Stimulated activated CD4-positive, alpha-beta T cell treated with anti-CD3 and anti-CD28 coated beads, TNF-alpha, amount 100 ng/mL, for 48 hours (primary cell): ENCODE measurements around the gene SIRT7.

Source experiments
- DNase-seq, 3 donors: peaks; one replicate each; pipeline ENCODE4 v3.0.0-alpha.2; 2020; ENCODE audit warnings: low read depth in 3 of 3

SIRT7 gene

DNA sequence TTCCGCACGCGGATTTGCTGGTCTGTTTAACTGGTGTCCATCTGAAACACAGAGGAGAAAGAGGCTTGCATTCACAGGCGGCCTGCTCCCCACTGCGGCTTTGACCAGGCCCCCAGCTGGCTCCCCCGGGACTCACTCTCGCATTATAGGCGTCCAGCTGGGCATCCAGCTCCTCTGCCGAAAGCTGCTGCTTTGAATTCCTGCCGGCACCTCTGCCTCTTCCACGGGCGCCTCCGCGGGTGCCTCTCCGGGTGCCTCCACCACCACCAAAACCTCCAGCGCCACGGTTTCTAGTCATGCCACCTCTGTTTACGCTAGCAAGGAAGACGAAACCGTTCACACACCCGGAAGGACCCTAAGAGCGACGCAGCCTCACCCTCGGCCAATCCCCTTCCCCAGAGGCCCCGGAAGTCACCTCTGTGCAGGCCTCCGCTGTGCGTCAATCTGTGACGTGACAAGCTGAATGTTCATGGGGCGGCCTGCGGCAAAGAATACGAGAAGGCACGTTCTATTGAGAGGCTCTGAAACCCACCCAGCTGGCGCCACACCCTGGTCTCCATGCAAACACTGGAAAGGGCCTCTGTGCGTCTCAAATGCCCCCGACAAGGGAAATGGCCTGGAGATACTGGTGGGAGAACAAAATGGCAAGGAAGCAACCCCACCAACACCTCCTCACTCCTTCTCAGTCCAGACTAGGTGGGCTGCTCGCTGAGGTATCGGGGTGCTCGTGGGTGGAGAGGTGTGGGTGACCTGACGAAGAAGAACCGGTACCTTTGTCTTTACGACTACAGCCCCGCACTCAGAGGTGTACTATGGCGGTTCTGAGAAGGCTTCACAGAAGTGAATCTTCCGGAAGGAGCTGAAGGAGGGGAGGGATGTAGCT lies 29.6 kb downstream of the SIRT7 start:
- DNase-seq, result no peak

GRCh38 chr17:81885869-81886548 lies 32.0 kb downstream of the SIRT7 start:
- DNase-seq, result no peak

GRCh38 chr17:81885454-81885853 lies 32.5 kb downstream of the SIRT7 start:
- no peak for DNase-seq

DNA sequence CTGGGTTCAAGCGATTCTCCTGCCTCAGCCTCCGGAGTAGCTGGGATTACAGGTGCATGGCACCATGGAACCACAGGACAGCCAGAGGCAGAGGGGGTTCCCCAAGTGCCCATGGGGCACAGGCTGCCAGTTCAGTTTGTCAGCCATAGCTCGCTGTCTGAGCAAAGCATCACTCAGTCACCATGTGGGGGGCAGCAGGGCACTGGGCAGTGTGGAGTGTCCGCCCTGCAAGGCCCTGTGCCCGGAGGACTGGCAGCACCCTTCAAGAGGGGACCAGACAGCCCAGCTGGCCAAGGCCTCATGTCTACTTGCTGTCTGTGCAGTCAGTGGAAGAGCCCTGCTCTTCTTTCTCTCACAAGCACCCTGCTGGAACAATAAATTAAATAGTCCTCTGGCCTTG lies 33.0 kb downstream of the SIRT7 start:
- no peak for DNase-seq

DNA sequence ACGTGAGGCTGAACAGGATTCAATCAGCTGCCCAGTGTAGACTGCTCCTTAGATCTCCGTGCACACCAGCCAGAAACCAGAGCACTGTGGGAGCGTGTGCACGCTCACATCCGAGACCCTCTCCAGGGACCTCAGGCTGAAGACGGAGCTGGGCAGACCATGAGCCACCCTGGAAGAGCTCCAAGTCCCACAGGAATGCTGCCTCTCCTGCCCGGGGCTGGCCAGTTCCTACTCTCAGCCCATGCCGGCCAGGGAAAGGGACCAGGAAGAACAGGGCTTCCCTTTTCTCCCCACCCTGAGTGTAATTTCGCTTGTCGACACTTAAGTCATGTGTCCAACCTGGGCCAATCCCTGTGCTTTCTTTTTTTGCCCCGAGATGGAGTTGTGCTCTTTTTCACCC lies 33.5 kb downstream of the SIRT7 start:
- DNase-seq, result no peak

DNA sequence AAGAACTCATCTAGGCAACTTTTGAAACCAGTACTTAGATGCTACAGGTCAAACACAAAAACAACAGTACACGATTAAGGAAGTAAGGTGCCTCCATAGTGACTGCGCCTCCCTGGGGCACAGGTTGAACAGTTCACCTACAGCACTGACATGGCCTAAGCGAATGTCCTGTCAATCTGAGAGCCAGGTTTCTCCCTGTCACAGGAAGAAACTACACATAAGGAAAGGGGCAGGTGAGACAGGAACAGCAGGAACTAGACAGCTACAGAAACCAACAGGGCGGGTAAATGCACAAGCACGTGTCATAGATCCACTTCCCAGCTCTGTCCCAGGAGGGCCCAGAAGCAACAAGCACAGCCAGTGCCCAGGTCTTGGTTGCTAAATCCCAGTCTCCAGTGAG lies 38.9 kb downstream of the SIRT7 start:
- DNase-seq, result no peak

DNA sequence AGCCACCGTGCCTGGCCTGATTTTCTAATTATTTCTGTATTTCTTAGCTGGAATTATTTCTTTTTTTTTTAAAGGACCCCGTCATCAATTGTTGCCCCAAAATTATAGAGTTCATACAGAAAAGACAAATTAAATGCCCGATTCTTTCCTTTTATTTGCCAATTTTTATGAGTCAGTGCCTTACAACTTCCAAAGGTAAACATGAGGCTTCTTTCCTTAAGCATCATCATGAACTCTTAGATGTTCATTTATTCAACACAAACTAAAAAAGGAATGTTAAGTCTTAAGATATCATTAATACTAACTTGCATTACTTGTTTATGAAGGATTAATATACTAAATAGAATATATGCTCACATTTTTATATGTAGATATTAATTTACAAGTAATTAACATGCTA lies 39.7 kb downstream of the SIRT7 start:
- no peak for DNase-seq

DNA sequence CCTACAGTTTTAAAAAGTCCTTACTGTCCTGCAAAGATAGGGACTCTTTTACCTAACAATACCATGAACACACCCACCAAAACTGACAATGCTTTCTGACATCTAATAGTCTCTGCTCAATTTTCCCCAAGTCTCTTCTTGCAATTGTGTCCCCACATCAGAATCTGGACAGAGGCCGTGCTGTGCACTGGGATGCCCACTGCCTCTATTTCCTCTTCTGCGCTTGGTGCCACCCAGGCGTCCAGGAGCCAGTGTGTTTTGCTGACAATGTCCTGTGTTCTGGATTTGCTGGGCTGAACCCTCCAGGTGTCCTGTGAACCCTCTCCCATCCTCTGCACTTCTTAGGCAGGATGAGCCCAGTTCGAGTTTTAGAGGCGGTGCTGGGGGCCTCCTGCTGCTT lies 40.4 kb downstream of the SIRT7 start:
- no peak for DNase-seq

DNA sequence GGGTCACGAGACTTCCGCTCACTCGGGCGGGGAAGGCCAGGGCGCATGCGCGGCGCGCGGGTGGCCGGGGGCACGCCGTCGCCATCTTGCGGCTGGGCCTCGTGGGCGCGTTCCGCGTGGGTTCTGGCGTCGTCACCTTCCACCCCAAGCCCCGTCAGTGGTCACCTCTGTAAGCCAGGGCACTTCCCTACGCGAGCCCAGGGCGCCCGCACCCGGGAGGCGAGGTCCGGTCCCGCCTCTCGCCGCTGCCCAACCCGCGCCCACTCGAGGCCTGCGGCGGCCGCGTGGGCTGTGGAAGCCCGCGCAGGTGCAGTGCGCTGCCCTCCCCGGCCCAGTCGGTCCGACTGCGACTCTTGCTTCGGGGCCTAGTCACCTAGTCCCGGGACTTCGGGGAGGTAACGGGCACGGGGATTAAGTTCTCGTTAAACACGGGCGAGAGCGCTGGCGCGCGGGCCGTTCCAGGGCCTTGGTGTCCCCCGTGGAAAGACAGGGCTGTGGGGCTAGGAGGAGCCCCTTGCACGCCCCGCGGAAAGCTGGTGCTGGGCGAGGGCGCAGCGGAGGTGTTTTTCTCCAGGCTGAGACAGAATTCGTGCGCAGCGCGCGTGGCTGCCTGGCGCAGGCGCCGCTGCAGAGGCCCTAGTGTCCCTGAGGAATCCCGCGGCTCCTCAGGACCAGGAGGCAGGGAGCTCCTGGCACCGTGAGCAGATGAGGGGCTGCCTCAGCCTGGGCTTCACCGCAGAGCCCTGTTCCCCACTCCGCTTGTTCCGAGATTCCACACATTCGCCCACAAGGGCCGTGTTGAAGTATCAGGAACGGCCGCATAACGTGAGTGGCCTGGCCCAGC lies 46.4 kb downstream of the SIRT7 start:
- peak; percentile 92 to 95 (median 92) for DNase-seq

- DNase-seq, result no peak
Measured at GRCh38 chr17:81870981-81871386, 47.0 kb downstream of the SIRT7 start, which contains the start of gene ARHGDIA. ARHGDIA (minus strand) TSS chr17:81871337; CDS start chr17:81869930, 1,407 bp downstream.

DNA sequence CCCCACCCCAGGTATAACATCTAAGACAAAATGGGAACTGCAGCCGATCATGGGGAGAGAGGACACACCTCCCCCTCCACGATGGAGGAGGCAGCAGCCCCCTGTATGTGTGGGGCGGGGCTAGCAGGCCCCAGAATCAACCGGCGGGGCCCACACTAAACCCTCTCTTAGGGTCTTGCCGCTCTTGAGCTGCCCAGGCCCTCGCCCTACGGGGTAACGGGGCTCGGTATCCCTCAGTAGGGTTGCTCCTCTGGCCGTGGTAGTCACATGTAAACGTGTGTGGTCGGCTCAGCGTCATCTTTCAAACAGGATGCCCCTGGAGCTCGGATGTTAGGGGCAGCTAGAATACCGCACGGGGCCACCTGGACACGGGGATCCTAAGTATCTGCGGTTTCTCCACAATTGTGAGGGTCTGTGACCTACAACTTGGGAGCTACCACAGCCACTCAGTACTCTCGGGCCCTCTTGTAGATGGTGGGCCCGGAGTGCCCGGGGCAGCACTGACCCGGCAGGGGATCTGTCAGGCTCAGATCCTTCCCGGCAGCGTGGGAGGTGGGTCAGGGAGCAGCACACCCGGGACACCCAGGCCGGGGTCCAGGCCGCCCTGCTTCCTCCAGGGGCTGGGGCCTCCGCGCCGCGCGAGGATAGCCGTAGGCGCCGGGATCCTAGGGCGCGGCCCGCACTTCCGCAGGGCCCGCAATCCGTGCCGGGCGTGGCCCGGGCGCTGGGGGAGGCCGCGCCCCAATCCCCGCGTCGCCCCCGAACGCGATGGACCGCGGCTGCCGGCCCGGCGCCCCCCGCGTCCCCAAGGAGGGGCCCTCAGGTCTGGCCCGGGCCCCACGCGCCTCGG lies 47.6 kb downstream of the SIRT7 start:
- no peak for DNase-seq

GRCh38 chr17:81869221-81870130 lies 48.5 kb downstream of the SIRT7 start:
- DNase-seq, result no peak

DNA sequence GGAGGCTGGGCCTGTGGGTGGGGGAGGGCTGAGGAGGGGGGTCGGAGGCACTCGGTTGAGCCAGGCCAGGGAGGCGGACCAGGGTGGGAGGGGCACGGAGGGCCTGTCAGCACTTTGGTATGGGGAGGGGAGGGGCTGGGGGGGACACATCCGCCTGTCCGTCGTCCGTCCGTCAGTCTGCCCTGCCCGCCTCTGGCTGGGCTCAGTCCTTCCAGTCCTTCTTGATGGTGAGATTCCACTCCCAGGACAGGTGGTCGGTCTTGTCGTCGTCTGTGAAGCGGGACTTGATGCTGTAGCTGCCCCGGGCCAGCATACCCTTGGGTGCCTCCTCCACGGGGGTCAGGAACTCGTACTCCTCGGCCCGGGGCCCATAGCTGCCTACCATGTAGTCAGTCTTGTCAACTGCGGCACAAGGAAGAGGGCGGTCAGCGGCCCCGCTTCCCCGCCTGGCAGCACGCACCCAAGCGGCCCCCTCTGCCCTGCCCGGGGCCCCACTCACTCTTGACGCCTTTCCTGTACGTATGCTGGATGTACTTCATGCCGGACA lies 49.2 kb downstream of the SIRT7 start:
- no peak for DNase-seq

GRCh38 chr17:81867991-81868673 lies 49.8 kb downstream of the SIRT7 start:
- no peak for DNase-seq

DNA sequence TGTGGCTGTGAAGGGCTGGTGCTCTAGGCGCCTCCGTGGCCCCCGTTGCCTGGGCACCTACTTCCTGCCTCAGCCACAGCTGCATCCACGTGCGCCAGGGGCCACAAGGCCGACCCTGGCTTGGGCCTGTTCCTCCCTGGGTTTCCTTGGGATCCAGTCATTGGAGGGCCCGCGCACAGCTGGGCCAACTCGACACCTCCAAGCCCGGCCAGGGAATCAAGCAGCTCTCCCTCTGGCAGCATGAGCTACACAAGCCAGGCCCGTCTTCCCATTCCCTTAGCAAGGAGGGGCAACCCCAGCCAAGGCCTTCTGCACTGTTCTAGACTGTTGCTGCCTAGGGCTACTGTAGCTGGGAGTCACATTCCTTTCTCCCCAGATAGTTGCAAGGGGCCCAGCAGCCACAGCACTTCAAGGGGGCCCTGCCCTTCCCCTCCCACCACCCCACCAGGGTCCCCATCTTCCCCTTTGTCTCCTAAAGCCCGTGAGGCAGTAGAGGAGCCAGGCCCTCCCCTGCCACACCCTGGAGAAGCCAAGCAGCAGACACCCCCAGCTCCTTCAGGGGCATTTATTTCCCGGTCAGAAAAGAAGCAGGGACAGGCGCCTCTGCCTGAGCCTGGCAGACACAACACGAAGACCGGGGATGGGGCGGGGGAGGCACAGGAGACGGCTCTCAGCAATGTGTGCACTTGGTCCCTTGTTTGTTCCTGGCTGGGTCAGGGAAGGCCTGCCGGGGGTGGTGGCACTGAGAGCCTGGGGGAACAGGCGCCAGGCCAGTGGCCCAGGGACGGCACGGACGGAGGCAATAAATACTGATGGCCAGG lies 50.6 kb downstream of the SIRT7 start:
- no peak for DNase-seq

- DNase-seq, result no peak
Measured at GRCh38 chr17:81866440-81867169, 51.4 kb downstream of the SIRT7 start.

GRCh38 chr17:81865733-81866439 lies 52.1 kb downstream of the SIRT7 start:
- no peak for DNase-seq
